Measurements from ENCODE around the gene BLOC1S4. TPM values are rescaled to one million over a fixed set of nuclear protein-coding genes. Genes with fewer than 3 reads are reported as not detected.

Gene BLOC1S4, protein sequence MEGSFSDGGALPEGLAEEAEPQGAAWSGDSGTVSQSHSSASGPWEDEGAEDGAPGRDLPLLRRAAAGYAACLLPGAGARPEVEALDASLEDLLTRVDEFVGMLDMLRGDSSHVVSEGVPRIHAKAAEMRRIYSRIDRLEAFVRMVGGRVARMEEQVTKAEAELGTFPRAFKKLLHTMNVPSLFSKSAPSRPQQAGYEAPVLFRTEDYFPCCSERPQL
- 12.6 and 13.7 TPM in 2 replicates for total RNA-seq

DNA sequence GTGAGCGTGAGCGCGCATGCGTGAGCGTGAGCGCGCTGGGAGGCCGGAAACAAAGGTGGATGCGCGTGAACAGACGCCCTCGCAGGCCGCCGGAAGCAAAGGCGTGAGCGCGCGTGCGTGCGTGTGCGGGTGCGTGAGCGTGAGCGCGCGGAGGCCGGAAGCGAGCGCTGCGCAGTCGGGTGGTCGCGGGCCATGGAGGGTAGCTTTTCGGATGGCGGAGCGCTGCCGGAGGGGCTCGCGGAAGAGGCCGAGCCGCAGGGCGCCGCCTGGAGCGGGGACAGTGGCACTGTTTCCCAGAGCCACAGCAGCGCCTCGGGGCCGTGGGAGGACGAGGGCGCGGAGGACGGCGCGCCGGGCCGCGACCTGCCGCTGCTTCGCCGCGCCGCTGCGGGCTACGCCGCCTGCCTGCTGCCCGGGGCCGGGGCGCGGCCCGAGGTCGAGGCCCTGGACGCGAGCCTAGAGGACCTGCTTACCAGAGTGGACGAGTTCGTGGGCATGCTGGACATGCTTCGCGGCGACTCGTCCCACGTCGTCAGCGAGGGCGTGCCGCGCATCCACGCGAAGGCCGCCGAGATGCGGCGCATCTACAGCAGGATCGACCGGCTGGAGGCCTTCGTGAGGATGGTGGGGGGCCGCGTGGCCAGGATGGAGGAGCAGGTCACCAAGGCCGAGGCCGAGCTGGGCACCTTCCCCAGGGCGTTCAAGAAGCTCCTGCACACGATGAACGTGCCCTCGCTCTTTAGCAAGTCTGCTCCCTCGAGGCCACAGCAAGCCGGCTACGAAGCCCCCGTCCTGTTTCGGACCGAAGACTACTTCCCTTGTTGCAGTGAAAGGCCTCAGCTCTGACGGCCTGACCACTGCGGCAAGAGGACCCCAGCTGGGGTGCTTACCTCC, at the start of gene BLOC1S4:
BLOC1S4 (plus strand) TSS at position 157 of the 894 bp plus-strand sequence; CDS start at position 193, 36 bp downstream.

DNA sequence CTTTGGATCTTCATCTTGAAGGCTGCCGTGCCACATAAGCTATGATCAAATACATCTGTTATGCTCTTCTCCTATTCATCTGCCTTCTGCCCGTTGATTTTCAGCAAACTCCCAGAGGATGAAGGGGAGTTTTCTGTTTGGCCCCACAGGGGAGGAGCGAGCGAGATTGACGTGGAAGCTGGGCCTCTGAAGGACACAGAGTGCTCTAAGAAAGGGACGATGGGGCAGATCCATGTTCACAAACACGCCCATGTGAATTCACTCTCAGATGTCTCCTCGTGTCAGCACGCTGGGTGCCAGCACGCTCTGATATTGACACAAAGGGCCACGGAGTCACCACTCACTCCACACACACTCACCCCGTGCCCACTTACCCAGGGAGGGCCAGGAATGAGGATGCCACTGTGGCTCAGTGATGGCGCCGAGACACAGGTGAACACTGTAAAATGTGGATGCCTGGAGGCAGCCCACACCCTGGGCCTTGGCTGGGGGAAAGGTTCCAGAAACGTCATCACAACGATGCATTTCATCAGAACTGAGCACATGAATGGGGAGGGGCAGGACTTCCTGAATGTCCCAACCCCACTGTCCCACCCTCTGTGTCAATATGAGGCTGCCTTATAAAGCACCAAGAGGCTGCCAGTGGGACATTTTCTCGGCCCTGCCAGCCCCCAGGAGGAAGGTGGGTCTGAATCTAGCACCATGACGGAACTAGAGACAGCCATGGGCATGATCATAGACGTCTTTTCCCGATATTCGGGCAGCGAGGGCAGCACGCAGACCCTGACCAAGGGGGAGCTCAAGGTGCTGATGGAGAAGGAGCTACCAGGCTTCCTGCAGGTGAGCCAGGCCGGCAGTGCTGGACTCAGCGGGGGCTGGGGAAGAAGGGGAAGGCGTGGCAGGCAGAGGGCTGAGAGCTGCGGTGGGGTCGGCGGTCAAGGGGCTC, 22.5 kb upstream of the BLOC1S4 start, which contains the start of gene S100P:
S100P (plus strand) TSS at position 648 of the 946 bp plus-strand sequence; CDS start at position 703, 55 bp downstream.

DNA sequence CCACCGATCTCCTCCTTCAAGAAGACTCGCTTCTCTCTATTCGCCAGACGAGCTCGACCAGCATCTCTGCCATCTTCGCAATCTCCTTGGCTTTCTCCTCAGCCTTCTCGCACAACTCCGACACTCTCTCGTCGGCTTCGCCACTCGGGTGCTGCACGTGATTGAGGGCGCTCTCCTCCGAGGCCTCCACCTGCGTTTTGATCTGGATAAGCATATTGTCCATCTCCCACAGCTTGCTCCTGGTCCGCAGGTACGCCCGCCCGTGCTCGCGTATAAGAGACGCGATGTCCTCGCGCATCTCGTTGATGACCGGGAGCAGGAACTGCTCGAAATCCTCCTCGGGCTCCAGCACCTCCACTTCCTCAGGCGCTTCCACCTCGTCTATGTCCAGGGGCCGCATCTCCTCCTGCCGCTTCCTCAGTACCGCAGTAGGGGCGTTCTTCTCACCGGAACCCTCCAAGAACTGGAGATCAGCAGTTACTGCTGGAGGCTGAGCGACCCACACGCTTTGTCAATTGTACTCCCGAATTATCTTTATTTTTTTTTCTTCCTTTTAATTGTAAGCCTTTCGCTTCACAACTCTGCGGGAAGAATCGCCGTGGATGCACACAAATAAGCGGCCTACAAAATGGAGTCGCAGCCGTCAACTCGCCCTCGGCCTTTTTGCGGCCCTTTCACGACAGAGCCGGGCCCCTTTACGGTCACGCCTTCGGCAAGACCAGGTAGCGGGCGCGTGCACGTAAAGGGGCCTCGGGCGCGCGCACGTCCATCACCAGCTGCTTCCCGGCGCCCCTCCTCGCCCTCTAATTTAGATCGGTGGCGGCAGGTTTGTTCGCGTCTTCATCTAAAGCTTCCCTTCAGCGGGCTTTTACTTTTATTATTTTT, 6.5 kb upstream of the BLOC1S4 start, which contains the start of gene MRFAP1L1:
MRFAP1L1 (minus strand) TSS at position 636 of the 885 bp plus-strand sequence; CDS start at position 400, 236 bp downstream.

Other genes starting within 250 kb of the BLOC1S4 start
- gene PPP2R2C, start 243.6 kb upstream of the BLOC1S4 start, total RNA-seq = 2.7 and 17.4 TPM in 2 replicates
- 6.2 and 30.4 TPM in 2 replicates for gene MAN2B2, start 141.0 kb upstream of the BLOC1S4 start, total RNA-seq
- 117 and 142 TPM in 2 replicates for gene MRFAP1, start 75.5 kb upstream of the BLOC1S4 start, total RNA-seq
- 19.9 and 208 TPM in 2 replicates for gene S100P, start 22.3 kb upstream of the BLOC1S4 start, total RNA-seq
- gene MRFAP1L1, start 6.3 kb upstream of the BLOC1S4 start, total RNA-seq = 55.4 and 60.4 TPM in 2 replicates
- gene KIAA0232, start 66.6 kb downstream of the BLOC1S4 start, total RNA-seq = 26.0 and 31.5 TPM in 2 replicates
- 139 and 151 TPM in 2 replicates for gene TBC1D14, start 193.7 kb downstream of the BLOC1S4 start, total RNA-seq